NOMO-1 treated with DMSO at 0.1 percent for 48 hours (cell line): ENCODE measurements around the gene PPIF.

Source experiments
- DNase-seq: peaks from one replicate; lab custom pipeline; 2025; ENCODE audit not compliant: unreplicated experiment; lab: John Stamatoyannopoulos, UW

PPIF gene

GRCh38 chr10:79347226-79347893 lies at the start of gene PPIF:
TSS of gene PPIF (plus strand) at chr10:79347469. CDS start at chr10:79347549, 80 bp downstream.
- peak; percentile 84 for DNase-seq

DNA sequence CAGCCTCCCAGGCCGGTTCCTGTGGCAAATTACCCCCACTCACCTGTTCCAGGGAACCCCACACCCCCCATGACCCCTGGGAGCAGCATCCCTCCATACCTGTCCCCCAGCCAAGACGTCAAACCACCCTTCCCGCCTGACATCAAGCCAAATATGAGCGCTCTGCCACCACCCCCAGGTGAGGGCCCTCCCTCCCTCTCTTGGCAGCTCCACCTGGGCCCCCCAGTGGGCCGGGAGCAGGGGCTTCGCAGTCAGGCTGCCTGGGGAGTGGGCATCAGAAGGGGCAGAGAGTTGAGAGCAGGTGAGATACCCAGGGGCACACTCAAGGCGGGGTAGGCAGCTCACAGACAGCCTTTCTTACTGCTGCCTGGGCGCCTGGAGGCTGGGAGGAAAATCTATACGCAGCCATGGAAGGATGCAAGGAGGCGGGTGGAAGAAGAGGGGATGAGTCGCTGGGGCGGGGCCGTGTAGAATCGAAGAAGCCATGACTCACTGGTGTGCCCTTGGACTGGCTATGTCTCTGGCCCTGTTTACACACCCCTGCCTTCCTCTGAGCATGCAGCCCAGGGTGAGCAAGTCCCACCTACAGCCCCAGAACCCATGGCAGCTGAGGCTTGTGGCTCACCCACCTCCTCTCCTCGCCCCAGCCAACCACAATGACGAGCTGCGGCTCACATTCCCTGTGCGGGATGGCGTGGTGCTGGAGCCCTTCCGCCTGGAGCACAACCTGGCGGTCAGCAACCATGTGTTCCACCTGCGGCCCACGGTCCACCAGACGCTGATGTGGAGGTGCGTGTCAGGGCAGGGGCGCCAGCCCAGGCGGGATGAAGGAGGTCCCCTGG lies 48.6 kb upstream of the PPIF start:
- DNase-seq, result peak; percentile 51

- DNase-seq, result no peak
Measured at GRCh38 chr10:79299397-79300241, 47.6 kb upstream of the PPIF start.

DNA sequence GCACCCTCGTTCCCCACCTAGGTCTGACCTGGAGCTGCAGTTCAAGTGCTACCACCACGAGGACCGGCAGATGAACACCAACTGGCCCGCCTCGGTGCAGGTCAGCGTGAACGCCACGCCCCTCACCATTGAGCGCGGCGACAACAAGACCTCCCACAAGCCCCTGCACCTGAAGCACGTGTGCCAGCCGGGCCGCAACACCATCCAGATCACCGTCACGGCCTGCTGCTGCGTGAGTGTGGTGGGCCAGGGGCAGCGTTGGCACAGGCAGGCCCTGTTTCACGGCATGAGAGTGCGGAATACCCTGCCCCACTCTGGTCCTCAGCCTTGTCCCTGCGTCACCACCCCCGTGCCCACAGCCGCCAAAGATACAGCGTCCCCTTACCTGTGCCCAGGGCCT lies 46.6 kb upstream of the PPIF start:
- no peak for DNase-seq

DNA sequence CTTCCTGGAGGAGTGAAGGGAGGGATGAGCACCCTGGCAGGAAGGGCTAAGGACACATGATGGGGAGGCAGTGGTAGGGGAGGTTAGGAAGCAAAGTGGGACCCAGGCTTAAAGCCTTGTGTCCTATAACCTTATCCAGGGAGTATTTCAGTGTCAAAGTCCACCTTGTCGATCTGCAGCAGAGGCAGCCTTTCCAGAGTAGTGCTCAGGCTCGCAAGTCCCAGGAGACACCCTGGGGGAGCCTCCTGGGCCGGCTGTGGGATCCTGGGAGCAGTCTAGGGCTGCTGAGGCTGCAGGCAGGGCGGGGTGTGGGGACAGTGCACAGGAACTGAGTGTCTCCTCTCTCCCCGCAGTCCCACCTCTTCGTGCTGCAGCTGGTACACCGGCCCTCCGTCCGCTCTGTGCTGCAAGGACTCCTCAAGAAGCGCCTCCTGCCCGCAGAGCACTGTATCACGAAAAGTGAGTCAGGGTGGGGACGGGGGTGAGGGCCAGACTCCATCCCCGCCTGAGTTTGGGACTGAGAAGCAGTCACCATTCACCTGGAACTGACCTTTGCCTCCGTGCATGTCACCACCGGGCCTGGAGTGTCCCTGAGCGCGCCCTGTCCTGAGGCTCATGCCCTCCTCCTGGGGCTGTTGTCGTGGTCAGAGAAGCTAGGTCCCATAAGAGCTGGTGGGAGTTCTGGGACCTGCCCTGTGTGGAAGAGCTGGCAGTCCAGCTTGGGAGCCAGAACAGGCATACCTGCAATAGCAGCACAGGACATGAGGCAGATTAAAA lies 45.3 kb upstream of the PPIF start:
- no peak for DNase-seq

DNA sequence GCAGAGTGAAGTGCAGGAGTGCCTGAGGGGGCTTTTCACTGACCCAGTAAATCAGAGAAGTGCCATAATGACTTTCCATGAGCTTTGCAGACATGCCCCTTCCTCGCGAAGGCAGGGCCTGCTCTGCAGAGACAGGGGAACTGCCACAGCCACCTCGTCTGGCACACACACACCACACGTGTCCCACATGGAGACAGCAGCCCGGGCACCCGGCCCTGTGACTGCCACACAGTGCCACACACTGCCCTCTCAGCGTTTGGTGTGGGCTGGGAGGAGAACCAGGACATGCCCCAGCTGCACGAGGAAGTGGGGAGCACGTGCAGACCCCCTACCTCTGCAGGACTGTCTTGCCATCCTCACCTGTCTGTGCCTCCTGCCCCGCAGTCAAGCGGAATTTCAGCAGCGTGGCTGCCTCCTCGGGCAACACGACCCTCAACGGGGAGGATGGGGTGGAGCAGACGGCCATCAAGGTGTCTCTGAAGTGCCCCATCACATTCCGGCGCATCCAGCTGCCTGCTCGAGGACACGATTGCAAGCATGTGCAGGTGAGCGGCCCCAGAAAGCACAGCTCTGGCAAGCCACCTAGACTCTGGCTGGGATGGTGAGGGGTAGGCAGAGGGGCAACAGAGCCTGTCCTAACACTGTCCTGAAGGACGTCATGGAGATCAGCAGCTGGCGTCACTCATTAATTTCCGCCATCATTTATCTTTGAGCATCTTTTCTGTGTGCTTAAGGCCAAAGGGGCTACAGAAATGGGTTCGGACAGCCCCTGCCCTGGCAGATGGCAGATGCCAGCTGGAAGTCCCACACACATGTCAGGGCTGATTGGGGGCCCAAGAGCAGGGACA lies 43.4 kb upstream of the PPIF start:
- DNase-seq, result no peak

DNA sequence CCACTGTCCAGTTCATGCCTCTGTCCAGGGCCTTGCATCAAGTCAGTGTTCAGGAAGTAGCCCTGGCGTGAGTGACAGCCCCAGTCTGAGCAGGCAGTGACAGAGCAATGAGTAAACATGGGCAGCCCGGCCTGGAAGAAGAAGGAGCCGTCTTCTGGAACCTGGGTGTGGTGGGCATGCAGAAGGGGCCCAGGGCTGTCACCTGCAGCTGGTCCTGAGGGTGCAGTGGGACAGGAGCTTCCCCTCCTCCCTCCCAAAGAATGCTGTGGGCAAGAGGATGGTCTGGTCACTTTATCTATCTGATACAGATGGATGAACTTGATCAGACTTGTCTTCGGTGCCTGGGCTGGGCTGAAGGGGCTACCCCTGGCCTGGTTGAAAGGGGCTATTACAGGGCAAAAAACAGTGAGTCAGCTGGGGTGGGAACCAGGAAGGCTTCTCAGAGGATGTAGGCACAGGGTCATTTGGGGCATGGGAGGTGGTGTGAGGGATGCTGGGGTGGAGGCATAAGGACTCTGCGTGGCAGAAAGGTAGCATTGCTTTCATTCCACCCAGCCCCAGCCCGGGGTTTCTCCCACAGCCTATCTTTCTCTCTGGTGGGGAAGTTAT lies 42.7 kb upstream of the PPIF start:
- DNase-seq, result no peak

GRCh38 chr10:79305515-79305914 lies 41.8 kb upstream of the PPIF start:
- no peak for DNase-seq

DNA sequence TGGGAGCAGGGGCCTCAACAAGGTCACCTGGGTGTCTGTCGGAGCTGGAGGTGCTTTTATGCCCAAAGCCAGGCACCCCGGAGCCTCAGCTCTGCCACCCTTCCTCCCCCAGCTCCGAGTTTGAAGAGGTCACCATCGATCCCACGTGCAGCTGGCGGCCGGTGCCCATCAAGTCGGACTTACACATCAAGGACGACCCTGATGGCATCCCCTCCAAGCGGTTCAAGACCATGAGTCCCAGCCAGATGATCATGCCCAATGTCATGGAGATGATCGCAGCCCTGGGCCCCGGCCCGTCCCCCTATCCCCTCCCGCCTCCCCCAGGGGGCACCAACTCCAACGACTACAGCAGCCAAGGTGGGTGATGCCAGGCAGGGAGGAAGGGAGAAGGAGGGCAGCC lies 41.3 kb upstream of the PPIF start:
- no peak for DNase-seq

- no peak for DNase-seq
Measured at GRCh38 chr10:79306644-79307220, 40.5 kb upstream of the PPIF start.

DNA sequence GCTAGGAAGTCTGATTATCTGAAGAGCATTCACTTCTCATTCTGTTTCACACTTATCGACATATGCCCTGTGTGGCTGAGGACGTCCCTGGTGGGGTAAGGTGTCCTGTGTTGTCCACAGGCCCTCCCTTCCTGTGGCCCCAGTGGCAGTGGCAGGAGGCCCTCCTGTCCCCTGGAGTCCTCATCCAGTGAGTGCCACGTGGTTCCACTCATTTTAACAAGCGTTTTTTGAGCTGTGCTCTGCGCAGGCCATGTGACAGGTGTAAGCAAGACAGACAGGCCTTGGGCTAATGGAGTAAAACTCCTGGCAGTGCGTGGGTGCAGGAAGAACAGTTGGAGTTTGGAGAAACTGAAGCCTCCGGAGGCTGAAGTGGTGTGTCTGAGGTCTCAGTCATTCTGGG lies 39.3 kb upstream of the PPIF start:
- no peak for DNase-seq

DNA sequence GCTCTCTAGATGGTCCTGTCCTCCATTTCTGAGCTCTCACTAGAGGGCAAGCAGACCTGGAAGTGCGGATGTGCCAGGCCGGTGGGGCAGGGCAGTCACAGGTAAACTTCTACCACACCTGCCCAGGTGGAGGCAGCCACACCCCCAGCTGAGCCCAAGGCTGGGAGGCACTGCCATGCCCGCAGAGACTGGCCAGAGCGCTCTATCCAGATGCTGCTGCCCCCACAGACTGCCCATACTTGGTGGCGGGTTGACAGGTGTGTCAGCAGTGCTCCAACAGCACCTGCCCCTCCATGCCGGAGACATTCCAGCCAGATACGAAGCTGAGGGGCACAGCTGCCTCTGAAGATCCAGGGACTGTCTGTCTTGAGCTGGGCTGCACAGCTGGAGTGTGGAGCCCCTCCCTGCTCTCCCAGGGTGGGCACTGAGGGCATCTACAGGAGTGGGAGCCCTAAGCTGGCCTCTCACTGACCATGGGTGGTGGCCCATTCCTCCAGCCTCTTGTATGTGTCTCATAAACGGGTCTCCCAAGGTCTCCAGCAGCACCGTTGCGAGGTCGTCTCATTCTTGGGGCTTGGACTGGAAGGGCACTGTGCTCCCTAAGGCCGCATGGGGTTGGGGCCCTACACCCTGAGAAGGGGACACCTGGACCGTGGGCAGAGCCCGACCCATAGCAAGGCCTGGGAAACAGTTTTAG lies 38.2 kb upstream of the PPIF start:
- DNase-seq, result no peak

DNA sequence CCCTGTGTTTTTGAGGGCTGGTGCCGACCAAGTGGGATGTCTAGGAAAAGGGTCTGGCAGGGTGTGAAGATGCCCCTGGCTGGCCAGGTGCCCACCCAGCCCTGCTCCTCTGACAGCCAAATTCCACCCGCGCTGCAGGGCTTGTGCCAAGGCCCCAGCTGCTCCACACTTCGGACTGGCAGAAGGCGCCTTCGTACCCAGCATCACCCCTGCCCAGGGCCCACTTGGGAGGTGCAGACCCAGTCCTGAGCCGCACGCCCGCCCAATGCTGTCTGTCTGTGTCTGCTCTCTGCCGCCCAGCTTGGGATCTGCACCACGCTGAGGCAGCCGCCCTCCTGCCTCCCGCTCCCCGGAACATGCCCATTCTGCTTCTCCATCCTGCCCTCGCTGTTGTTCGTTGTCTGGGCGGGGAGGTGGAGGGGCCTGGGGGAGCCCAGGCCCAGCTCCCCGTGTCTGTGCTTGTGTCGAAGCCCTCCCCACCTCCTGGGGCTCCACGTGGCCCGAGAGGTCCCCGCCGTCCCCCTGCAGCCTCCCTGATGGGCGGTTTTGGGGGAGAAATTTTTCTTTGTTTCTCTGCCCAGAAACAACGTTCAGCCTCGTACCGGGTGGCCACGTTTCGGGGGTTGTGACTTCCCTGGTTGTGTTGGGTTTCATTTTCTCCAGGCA lies 36.9 kb upstream of the PPIF start:
- DNase-seq, result no peak

DNA sequence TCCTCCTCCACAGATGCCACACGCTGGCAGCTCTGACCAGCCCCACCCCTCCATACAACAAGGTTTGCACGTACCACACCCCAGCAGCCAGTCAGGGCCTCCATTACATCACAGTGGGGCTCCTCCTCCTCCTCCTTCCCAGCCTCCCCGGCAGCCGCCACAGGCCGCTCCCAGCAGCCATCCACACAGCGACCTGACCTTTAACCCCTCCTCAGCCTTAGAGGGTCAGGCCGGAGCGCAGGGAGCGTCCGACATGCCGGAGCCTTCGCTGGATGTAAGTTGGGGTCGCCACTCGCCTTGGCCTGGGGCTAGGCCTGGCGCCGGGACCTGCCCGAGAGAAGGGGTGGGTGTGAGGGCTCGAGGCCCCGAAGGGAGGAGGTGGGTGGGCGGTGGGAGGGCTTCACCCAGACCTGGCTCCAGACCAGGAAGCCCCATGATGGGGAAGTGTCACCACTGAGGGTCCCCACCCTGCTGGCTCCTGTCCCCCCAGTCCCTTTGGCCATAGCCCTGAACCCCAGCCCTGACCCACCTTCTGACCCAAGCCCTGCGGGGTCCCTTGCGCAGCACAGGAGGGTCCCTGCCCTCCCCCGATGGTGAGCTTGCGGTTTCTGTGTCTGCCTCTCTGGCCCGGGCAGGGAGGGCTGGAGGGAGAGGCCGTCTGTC lies 36.2 kb upstream of the PPIF start:
- DNase-seq, result no peak

DNA sequence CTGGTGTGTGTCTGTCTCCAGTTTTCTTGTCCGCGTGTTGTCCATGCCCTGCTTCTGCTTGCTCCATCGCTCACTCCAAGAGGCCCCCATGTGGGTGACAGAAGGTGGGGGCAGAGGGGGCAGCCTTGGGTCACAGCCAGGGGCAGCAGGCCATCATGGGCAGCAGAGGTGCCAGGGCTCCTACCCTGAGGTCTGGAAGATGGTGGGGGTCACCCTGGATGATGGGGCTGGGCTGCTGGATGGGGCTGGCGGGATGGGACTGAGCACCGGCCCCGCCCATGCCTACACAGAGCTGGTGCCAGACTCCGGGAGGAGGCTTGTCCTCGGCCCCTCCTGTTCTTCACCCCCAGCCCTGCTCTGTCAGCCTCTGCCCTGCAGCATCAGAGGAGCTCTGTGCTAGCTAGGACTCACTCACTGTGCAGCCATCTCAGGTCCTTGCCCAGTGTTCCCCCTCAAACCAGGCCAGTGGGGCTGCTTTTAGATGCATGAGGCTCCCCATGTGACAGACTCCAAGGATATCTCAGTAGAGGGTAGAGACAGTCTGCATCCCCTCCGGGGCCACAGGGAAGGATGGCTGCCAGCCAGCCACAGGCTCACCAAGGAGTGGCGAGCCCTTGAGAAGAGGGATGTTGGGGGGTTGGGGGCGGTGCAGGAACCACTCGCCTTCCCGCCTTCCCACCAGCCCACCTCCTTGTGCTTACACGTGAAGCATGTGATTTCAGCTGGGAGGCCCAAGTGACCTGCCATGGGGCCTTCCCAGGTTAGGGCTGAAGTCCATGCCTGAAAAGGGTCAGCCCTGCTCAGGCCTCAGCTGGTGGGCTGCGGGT lies 35.5 kb upstream of the PPIF start:
- no peak for DNase-seq

- no peak for DNase-seq
Measured at GRCh38 chr10:79312601-79313187, 34.6 kb upstream of the PPIF start.
